ENCODE measurements around the gene NGDN. TPM values are rescaled to one million over a fixed set of nuclear protein-coding genes. Genes with fewer than 3 reads are reported as not detected.

Gene NGDN
- total and polyA plus RNA-seq, 2 donors (not counting 3 experiments of a cell fraction or from before 2014, with no cell fraction given) = 25.6 to 36.5 TPM

GRCh38 chr14:23432102-23432925 is 37.2 kb upstream of the NGDN start:
- no peaks in the 10 kb centered on the region for H3K4me1 ChIP-seq (ENCODE audit: control insufficient read depth, extremely low read depth, insufficient read depth, low read length)
- no peaks in the 10 kb centered on the region for H3K36me3 ChIP-seq (ENCODE audit: control insufficient read depth in 2 of 2, extremely low read depth in 1 of 2, insufficient read depth in 2 of 2, low read length in 2 of 2)
- H3K27ac ChIP-seq (ENCODE audit: insufficient read depth, low read depth, low read length) = no peak overlapping the region
- no peak for DNase-seq (ENCODE audit: low read depth, low spot score)
- intact Hi-C loops (cut with micrococcal nuclease) (no loop called here), dilution Hi-C loops (cut with MboI; ENCODE audit: extremely low pct_ligation_motif_present, low sequenced_read_pairs) (no loop called here)
- CTCF ChIA-PET = no interaction called here
- H3K9me1 ChIP-seq (replicated peaks; ENCODE audit: control insufficient read depth, extremely low read depth, insufficient read depth, low read length) = no peaks in the 10 kb centered on the region
- POLR2A ChIA-PET = no interaction called here
- no peak overlapping the region for H3K4me2 ChIP-seq (ENCODE audit: insufficient read depth, low read length)
- H3K79me2 ChIP-seq (ENCODE audit: control insufficient read depth, insufficient read depth, low read length) = no peaks in the 10 kb centered on the region
- H2AFZ ChIP-seq (ENCODE audit: low read depth, low read length) = no peak overlapping the region
- no peaks in the 10 kb centered on the region for H3K9me3 ChIP-seq (replicated peaks; ENCODE audit: control insufficient read depth, insufficient read depth, low read length)
- TF ChIP-seq POLR2AphosphoS5 (IDR thresholded peaks at IDR 0.05; ENCODE audit: insufficient read depth, low read depth, low read length) (no peak), MAX (IDR thresholded peaks at IDR 0.05; ENCODE audit: insufficient read depth, insufficient read length) (no peak), EZH2 (IDR thresholded peaks at IDR 0.05; ENCODE audit: borderline replicate concordance, low read depth, low read length, severe bottlenecking) (no peak), FOS (IDR thresholded peaks at IDR 0.05; ENCODE audit: borderline replicate concordance, insufficient read depth, low read length) (no peak), GATA2 (IDR thresholded peaks at IDR 0.05; ENCODE audit: insufficient read depth, insufficient read length, low read depth, low read length) (no peak), CTCF (IDR thresholded peaks at IDR 0.05; ENCODE audit: extremely low read depth in 1 of 2, insufficient read depth in 1 of 2, low read depth in 1 of 2, low read length in 2 of 2) (no peak)
- no peak overlapping the region for H3K9ac ChIP-seq (replicated peaks; ENCODE audit: extremely low read depth, insufficient read depth, low read length)
- H3K4me3 ChIP-seq (replicated peaks in 1 of 3; ENCODE audit: insufficient read depth in 1 of 3, low read depth in 1 of 3, low read length in 3 of 3) = no peak overlapping the region
- H4K20me1 ChIP-seq (replicated peaks; ENCODE audit: control insufficient read depth, extremely low read depth, insufficient read depth, low read length) = no peaks in the 10 kb centered on the region
- no peak for FAIRE-seq
- BruUV-seq (replicated peaks) = no TSS peak
- no peaks in the 10 kb centered on the region for H3K27me3 ChIP-seq (ENCODE audit: control insufficient read depth in 2 of 2, insufficient read depth in 2 of 2, low read length in 2 of 2)
